Epidermal melanocyte (primary cell): ENCODE results near the gene SIRT1.
"Not testable (repeated sequence)": the region's sequence is repeated elsewhere in the genome, so short reads cannot be mapped to it uniquely, and the experiment has no call there.

Experiments used
- DNase-seq: peaks from one replicate; pipeline ENCODE4 v3.0.0; 2011; ENCODE audit warnings: low spot score; ENCODE audit not compliant: insufficient read length

Gene SIRT1

DNA sequence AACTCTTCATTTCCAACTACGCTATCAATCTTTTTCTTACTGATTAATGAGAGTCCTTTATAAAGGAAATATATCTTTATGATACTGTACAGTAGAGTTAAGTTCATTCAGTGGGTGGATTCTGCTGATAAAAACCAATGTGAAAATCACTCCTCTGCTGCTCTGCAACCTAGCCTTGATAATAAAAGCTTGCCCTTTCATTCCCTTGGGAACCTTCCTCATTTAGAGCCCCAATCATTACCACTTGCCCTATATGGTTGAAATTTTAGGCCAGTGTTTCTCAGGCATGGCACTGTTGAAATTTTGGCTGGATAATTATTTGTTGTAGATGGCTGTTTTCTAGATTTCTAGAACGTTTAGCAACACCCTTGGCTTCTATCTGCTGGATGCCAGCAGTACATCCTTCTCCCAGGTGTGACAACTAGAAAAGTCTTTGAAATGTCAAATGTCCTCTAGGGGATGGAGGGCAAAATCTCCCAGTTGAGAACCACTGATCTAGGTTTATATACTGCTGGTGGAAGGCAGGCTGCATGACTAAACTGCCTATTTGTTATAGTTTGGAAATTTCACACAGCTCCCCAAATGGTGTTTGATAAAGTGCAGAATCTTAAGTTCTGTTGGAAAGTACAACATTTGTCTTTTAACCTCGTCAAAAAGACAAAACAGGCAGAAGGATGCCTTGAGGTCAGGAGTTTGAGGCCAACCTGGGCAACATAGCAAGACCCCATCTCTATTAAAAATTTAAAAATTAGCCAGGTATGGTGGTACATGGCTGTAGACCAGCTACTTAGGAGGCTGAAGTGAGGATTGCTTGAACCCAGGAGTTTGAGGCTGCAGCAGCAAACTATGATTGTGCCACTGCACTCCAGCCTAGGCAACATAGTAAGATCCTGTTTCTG lies 8.9 kb upstream of the SIRT1 start:
- no peak for DNase-seq

DNA sequence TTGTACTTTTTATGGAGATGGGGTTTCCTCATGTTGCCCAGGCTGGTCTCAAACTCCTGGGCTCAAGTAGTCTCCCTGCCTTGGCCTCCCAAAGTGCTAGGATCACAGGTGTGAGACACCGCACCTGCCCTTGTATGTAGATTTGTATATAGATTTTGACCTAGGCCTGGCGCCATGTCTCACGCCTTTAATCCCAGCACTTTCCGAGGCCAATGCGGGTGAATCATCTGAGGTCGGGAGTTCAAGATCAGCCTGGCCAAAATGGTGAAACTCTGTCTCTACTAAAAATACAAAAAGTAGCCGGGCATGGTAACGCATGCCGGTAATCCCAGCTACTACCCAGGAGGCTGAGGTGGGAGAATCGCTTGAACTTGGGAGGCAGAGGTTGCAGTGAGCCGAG lies 7.0 kb upstream of the SIRT1 start:
- DNase-seq = not testable (repeated sequence)

DNA sequence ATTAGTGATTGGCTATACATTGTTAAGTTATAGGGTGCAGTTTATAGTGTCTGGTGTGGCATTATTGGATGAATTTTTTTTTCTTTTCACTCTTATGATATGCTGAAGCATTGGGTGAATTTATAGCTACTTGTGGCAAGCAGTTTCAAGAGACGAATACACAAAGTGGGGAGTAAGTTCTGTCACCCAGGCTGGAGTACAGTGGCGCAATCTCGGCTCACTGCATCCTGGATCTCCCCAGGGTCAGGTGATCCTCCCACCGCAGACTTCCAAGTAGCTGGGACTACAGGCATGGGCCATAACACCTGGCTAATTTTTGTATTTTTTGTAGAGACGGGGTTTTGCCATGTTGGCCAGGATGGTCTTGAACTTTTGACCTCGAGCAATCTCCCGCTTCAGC lies 6.3 kb upstream of the SIRT1 start:
- no peak for DNase-seq

DNA sequence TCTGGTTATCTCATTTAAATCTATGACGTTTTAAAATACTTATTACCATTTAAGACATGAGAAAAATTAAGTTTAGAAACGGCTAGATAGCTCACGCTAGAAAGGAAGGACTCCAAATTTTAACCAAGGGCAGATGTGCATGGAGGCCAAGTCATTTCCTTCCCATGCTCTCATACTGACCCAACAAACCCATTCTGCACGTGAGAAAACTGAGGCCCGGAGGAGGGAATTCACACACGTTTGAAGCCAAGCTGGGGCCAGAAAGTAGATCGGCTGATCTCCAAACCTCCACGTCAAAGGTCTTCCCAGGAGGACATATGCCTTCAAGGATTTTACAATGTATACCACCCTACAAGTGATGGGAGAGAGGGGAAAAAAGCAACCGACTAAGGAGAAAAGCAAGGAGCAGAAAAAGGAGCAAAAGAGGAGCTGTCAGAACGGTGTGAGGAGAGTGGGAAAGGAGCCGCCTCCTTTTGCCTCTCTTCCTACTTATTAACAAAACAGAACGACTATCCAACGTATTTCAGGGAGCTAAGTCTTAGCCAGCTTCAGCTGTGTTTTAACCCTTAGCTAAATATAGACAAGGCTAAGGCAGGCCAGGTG lies 645 bp upstream of the SIRT1 start:
- peak; percentile 29 for DNase-seq

DNA sequence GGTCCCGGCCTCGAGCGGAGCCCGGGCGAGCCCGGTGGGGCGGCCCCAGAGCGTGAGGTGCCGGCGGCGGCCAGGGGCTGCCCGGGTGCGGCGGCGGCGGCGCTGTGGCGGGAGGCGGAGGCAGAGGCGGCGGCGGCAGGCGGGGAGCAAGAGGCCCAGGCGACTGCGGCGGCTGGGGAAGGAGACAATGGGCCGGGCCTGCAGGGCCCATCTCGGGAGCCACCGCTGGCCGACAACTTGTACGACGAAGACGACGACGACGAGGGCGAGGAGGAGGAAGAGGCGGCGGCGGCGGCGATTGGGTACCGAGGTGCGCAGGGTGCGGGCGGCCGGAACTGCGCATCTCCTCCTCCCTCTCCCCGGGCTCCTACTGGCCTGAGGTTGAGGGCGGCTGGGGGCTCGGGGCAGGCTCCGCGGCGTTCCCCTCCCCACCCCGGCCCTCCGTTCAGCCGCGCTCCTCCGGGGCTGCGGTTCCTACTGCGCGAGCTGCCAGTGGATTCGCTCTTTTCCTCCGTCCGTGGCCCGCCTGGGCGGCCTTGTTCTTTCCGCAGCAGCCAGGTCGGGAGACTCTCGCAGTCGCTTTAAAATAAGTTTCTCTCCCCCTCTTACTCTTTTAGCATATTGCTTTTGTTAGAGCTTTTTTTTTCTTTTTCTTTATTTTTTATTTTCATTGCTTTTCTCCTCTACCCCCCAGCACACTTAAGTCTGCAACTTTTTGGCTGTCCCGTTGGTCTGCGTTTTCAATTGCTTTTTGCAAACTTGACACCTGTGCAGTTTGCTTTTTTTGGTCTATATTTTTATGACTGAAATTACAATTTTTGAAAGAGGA lies 600 bp downstream of the SIRT1 start:
- DNase-seq = peak; percentile 56

DNA sequence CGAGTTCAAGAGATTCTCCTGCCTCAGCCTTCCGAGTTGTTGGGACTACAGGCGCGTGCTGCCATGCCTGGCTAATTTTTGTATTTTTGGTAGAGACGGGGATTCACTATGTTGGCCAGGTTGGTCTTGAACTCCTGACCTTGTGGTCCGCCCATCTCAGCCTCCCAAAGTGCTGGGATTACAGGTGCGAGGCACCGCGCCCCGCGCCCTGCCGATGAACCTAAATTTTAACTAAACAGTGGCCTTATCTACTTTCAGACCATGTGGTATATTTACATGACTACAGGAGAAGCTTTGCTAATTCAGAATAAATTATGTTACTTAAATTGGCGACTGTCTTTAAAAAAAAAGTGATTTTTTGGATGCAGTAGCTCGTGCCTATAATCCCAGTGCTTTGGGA lies 9.2 kb downstream of the SIRT1 start:
- no peak for DNase-seq

DNA sequence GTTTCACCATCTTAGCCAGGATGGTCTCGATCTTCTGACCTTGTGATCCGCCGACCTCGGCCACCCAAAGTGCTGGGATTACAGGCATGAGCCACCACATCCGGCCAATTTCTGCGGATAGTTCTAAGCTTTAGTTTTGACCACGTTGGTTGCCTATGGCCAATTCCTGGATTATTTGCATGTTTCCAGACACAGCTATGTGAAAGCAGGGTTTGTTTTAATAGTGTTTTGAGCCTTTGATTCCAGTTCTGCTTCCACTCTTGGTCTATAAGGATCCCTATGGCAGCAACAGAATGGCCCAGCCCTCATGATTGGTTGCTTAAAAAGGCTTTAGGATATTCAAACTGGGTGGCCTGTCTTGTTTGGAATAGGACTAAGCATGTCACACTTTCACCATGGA lies 19.1 kb downstream of the SIRT1 start:
- peak; percentile 18 for DNase-seq

DNA sequence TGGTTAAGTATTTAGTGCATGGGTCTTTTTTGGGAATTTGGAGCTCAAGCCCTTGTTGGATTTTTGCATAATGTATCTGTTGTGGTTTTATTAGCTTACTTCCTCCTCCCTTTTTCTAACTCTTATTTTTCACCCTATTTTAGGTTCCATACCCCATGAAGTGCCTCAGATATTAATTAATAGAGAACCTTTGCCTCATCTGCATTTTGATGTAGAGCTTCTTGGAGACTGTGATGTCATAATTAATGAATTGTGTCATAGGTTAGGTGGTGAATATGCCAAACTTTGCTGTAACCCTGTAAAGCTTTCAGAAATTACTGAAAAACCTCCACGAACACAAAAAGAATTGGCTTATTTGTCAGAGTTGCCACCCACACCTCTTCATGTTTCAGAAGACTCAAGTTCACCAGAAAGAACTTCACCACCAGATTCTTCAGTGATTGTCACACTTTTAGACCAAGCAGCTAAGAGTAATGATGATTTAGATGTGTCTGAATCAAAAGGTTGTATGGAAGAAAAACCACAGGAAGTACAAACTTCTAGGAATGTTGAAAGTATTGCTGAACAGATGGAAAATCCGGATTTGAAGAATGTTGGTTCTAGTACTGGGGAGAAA lies 28.0 kb downstream of the SIRT1 start:
- DNase-seq = no peak

DNA sequence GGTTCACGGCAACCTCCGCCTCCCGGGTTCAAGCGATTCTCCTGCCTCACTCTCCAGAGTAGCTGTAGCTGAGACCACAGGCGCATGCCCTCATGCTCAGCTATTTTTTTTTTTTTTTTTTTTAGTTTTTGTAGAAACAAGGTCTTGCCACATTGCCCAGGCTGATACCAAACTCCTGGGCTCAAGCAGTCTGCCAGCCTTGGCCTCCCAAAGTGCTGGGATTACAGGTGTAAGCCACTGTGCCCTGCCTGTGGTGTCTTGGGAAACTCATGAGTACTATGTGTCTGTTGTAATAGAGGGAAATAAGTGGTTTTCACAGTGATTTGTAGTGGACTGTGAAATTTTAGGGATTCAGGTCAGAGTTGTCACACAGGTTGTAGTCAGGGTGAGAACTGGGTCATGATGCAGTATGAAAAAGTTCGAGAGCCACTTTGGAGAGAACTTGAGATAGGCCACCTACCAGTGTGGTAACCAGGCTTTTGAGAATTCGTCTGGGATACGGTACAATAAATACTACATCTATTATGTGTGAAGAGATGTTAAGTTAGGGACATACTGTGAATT lies 30.4 kb downstream of the SIRT1 start:
- DNase-seq = no peak

DNA sequence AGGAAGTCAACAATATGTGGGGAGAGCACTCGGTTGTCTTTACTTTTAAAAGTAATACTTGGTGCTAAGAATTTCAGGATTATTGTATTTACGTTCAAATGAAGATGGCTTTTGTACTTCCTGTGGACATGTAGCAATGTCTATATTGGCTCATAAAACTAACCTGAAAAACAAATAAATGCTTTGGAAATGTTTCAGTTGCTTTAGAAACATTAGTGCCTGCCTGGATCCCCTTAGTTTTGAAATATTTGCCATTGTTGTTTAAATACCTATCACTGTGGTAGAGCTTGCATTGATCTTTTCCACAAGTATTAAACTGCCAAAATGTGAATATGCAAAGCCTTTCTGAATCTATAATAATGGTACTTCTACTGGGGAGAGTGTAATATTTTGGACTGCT lies 32.7 kb downstream of the SIRT1 start:
- no peak for DNase-seq

DNA sequence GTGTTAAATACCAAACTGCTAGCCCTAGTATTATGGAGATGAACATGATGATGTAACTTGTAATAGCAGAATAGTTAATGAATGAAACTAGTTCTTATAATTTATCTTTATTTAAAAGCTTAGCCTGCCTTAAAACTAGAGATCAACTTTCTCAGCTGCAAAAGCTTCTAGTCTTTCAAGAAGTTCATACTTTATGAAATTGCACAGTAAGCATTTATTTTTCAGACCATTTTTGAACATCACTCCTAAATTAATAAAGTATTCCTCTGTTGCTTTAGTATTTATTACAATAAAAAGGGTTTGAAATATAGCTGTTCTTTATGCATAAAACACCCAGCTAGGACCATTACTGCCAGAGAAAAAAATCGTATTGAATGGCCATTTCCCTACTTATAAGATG lies 33.2 kb downstream of the SIRT1 start:
- no peak for DNase-seq

DNA sequence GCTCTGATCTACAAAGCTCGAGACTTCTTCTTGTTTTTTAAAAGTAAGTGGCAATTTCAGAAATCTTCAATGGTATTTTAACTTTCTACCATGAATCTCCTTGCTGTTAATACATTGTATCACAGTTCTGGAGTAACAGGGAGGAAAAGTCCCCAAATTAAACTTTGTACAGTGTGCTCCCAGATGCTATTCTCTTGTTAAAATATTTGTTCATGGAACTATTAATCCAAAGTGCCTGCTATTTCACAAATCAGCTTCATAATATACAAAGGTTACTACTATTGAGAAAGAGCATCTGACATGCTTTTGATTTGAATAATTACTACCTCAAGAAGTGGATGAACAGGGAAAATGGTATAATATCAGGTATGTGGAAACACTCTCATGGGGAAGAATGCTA lies 36.6 kb downstream of the SIRT1 start:
- no peak for DNase-seq

DNA sequence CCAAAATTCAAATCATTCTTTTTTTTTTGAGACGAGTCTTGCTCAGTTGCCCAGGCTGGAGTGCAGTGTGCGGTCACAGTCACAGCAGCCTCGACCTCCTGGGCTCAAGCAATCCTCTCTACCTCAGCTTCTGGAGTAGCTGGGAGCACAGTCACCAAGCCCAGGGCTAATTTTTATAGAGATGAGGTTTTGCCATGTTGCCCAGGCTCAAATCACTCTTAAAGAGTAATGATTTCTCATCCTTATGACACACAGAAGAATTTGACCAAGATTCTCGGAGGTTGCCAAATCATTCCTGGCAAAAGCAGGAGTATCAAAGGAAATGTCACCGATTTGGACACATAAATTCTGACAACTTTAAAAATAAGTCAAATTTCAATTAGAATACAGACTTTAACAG lies 39.1 kb downstream of the SIRT1 start:
- no peak for DNase-seq

DNA sequence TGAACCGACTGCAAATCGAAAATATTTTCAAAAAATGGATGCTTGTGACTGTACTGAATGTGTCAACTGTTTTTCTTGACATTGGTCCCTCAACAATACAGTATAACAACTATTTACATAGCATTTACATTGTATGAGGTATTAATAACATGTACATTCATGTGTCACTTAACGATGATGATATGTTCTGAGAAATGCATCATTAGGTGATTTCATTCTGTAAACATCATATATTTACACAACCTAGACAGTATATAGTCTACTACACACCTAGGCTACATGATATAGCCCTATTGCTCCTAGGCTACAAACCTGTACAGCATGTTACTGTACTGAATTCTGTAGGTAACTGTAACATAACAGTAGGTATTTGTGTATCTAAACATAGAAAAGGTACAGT lies 39.7 kb downstream of the SIRT1 start:
- DNase-seq = no peak

DNA sequence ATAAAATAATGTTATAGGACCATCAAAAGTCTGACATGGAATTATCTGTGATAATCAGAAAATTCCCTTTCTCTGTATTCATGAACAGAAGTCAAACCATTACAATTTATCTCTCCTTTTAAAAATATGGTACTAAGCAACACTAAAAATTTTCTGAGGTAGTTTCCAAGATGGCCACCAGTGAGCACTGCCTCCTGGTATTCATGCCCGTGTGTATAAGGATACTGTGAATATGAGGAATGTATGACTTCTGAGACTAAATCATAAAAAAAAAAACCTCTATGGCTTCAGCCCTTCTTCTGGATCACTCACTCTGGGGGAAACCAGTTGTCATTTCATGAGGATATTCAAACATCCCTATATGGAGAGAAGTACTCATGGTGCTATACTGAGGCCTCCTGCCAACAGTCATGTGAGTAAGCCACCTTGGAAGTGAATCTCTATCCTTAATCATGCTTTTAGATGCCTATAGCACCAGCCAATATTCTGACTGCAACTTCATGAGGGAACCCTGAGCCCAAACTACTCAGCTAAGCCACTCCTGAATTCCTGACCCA lies 41.1 kb downstream of the SIRT1 start:
- no peak for DNase-seq

DNA sequence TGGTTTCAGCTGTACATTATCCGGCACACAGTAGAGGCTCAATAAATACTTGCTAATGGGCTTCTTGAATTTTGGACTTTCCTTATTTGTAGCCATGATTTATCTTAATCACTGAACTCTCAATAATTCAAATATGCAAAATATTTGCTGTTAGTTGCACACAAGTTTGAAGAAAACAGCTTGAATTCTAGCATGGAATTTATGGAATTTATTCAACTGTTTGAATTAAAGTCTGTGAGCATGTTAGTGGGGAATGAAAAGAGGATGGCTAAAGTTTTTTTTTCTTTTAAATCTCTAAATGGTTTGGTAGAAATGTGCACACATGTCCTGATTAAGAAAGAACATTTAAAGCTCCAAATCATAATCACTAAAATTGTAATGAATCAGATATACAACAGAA lies 42.5 kb downstream of the SIRT1 start:
- no peak for DNase-seq

DNA sequence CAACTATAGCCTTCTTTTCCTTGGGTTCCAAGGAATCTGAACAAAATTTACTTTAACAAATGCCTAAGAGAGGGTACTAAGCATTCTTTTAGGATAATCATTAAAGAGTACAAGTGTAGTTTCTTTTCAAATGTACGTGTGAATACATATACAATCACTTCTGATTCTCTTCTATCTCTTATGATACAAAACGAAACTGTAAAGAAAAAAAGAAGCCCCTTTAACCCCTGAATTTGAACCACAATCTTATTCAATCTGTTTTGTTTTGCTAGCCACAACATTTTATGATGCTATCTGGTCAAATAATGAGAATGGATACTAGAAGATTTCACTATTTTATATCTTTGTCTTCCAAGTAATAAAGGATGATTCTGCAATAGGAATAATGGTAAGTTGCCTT lies 48.7 kb downstream of the SIRT1 start:
- DNase-seq = no peak

DNA sequence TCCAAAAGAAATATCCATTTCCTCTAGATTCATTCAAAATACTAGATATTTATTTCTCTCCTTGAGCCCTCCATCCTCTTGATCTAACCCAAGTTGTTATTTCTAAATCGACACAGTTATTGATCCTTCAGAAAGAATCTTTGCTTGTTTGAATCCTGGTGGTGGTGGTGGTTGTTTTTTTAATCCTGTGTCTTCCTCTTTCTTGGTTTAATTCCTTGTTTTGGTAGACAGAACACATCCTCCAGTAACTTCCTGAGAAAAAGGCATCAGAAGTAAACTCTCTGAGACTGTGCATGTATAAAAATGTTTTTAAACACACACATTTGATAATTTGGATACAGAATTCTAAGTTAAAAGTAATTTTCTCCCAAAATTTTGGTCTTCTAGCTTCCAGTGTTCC lies 49.9 kb downstream of the SIRT1 start:
- DNase-seq = no peak

DNA sequence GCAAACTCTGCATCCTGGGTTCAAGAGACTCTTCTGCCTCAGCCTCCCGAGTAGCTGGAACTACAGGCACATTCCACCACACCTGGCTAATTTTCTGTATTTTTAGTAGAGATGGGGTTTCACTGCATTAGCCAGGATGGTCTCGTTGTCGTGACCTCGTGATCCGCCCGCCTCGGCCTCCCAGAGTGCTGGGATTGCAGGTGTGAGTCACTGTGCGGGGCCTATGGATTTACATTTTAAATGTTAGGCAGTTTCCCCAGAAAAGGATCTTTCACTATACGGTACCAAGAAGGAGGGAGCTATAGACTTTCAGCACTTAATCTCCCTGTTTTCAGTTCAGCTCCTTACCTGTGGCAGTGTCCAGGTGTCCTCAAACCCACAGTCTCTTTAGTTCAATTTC lies 50.8 kb downstream of the SIRT1 start:
- DNase-seq = no peak

DNA sequence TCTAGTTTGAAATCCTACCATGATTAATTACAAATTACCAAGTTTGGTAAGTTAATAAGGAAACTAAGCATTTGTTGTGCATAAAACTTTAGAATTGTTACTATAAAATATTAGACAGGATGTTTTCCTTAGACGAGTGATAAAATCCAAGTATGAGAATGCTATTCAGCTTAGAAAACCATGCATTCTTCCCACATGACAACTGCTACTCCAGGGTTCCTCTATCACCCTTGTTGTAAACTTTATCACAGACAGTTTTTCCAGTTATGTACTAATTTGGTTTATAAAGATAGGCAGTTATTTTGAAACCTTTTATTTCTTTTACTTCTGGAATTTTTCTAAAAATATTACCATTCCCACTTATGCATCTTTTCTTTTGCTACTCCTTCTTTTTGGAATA lies 52.0 kb downstream of the SIRT1 start:
- DNase-seq = no peak

DNA sequence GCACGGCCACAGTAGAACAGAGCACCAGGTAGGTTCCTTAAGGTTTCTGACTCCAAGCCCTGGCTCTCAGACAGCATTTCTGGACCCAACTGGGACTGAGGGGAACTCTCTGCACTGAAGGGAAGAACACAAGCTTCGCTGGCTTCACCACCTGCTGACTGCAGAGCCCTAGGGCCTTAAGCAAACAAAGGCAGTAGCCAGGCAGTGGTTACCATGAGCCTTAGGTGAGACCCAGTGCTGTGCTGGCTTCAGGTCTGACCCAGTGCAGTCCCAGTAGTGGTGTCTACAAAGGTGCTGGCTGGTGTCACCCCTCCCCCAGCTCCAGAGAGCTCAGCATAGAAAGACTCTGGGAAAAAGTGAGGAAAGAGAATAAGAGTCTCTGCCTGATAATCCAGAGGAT lies 59.5 kb downstream of the SIRT1 start:
- DNase-seq = no peak
